Measurements from ENCODE around the gene ZNF700. TPM values are rescaled to one million over a fixed set of nuclear protein-coding genes. Genes with fewer than 3 reads are reported as not detected.
"Not testable (repeated sequence)": the region's sequence is repeated elsewhere in the genome, so short reads cannot be mapped to it uniquely, and the experiment has no call there.

The ZNF700 gene
- 0.03 and 0.41 TPM in 2 replicates for total RNA-seq (2014; rRNA removed; shearing (Covaris generic))

- Histone ChIP-seq H3K27me3 (ENCODE audit: control insufficient read depth, insufficient read depth, low read length) (no peaks in the 10 kb centered on the region), H3K36me3 (replicated peaks; ENCODE audit: control insufficient read depth, insufficient read depth, low read length) (no peaks in the 10 kb centered on the region; the same call in 1 of the 2 replicates), H3K4me3 (ENCODE audit: insufficient read depth, low read depth, low read length) (peak within 1 kb of the TSS; percentile 62; the same call in 1 of the 2 replicates)
- peak; percentile 97 for DNase-seq
Observed at GRCh38 chr19:11924886-11925650, at the start of gene ZNF700. TSS of gene ZNF700 (plus strand) at chr19:11925107. CDS start at chr19:11925211, 104 bp downstream.

- not testable (repeated sequence) for H3K4me3 ChIP-seq (ENCODE audit: insufficient read depth, low read depth, low read length); H3K27me3 ChIP-seq (ENCODE audit: control insufficient read depth, insufficient read depth, low read length); H3K36me3 ChIP-seq (replicated peaks; ENCODE audit: control insufficient read depth, insufficient read depth, low read length)
- DNase-seq: peak; percentile 60
Observed at GRCh38 chr19:11879687-11880266, 45.1 kb upstream of the ZNF700 start.

- Histone ChIP-seq H3K4me3 (ENCODE audit: insufficient read depth, low read depth, low read length) (no peak overlapping the region), H3K36me3 (replicated peaks; ENCODE audit: control insufficient read depth, insufficient read depth, low read length) (no peaks in the 10 kb centered on the region), H3K27me3 (ENCODE audit: control insufficient read depth, insufficient read depth, low read length) (peaks cover 2% of the 10 kb centered on the region; the same call in 1 of the 2 replicates)
- DNase-seq: no peak
Observed at GRCh38 chr19:11880598-11880997, 44.3 kb upstream of the ZNF700 start.

GRCh38 chr19:11881151-11881800 is 43.6 kb upstream of the ZNF700 start:
- DNase-seq: peak; percentile 80
- H3K27me3 ChIP-seq (ENCODE audit: control insufficient read depth, insufficient read depth, low read length): peaks cover 2% of the 10 kb centered on the region; the same call in 1 of the 2 replicates
- no peak overlapping the region for H3K4me3 ChIP-seq (ENCODE audit: insufficient read depth, low read depth, low read length)
- H3K36me3 ChIP-seq (replicated peaks; ENCODE audit: control insufficient read depth, insufficient read depth, low read length): no peaks in the 10 kb centered on the region

- no peak overlapping the region for H3K4me3 ChIP-seq (ENCODE audit: insufficient read depth, low read depth, low read length)
- DNase-seq: no peak
- no peaks in the 10 kb centered on the region for H3K36me3 ChIP-seq (replicated peaks; ENCODE audit: control insufficient read depth, insufficient read depth, low read length)
- H3K27me3 ChIP-seq (ENCODE audit: control insufficient read depth, insufficient read depth, low read length): peaks cover 2% of the 10 kb centered on the region; the same call in 1 of the 2 replicates
Observed at GRCh38 chr19:11882606-11883005, 42.3 kb upstream of the ZNF700 start.

- DNase-seq: peak; percentile 22
Observed at GRCh38 chr19:11887234-11887610, 37.7 kb upstream of the ZNF700 start.

GRCh38 chr19:11887611-11888531 is 37.0 kb upstream of the ZNF700 start, which contains the start of gene ZNF69:
TSS of gene ZNF69 (plus strand) at chr19:11887782. CDS start at chr19:11887924, 142 bp downstream.
- Histone ChIP-seq H3K36me3 (replicated peaks; ENCODE audit: control insufficient read depth, insufficient read depth, low read length) (no peaks in the 10 kb centered on the region; the same call in 1 of the 2 replicates), H3K27me3 (ENCODE audit: control insufficient read depth, insufficient read depth, low read length) (no peaks in the 10 kb centered on the region), H3K4me3 (ENCODE audit: insufficient read depth, low read depth, low read length) (peak within 1 kb of the TSS; percentile 62; the same call in 1 of the 2 replicates)
- peak; percentile 94 for DNase-seq

More at GRCh38 chr19:11887234-11887610, 37.7 kb upstream of the ZNF700 start:
- no peak overlapping the region for H3K4me3 ChIP-seq (ENCODE audit: insufficient read depth, low read depth, low read length)
- H3K27me3 ChIP-seq (ENCODE audit: control insufficient read depth, insufficient read depth, low read length): no peaks in the 10 kb centered on the region
- no peaks in the 10 kb centered on the region for H3K36me3 ChIP-seq (replicated peaks; ENCODE audit: control insufficient read depth, insufficient read depth, low read length)

GRCh38 chr19:11889901-11890300 is 35.0 kb upstream of the ZNF700 start:
- not testable (repeated sequence) for H3K27me3 ChIP-seq (ENCODE audit: control insufficient read depth, insufficient read depth, low read length); H3K4me3 ChIP-seq (ENCODE audit: insufficient read depth, low read depth, low read length); DNase-seq; H3K36me3 ChIP-seq (replicated peaks; ENCODE audit: control insufficient read depth, insufficient read depth, low read length)

GRCh38 chr19:11890634-11891033 is 34.3 kb upstream of the ZNF700 start:
- no peak overlapping the region for H3K4me3 ChIP-seq (ENCODE audit: insufficient read depth, low read depth, low read length)
- no peaks in the 10 kb centered on the region for H3K27me3 ChIP-seq (ENCODE audit: control insufficient read depth, insufficient read depth, low read length)
- peaks cover 3% of the 10 kb centered on the region for H3K36me3 ChIP-seq (replicated peaks; ENCODE audit: control insufficient read depth, insufficient read depth, low read length)
- no peak for DNase-seq

- H3K27me3 ChIP-seq (ENCODE audit: control insufficient read depth, insufficient read depth, low read length): no peaks in the 10 kb centered on the region
- H3K4me3 ChIP-seq (ENCODE audit: insufficient read depth, low read depth, low read length): no peak overlapping the region
- no peak for DNase-seq
- H3K36me3 ChIP-seq (replicated peaks; ENCODE audit: control insufficient read depth, insufficient read depth, low read length): peaks cover 3% of the 10 kb centered on the region
Observed at GRCh38 chr19:11894851-11895250, 30.1 kb upstream of the ZNF700 start.

- no peak for DNase-seq
Observed at GRCh38 chr19:11902228-11902627, 22.7 kb upstream of the ZNF700 start.

GRCh38 chr19:11905928-11906327 is 19.0 kb upstream of the ZNF700 start:
- no peak for DNase-seq
- Histone ChIP-seq H3K27me3 (ENCODE audit: control insufficient read depth, insufficient read depth, low read length) (no peaks in the 10 kb centered on the region), H3K36me3 (replicated peaks; ENCODE audit: control insufficient read depth, insufficient read depth, low read length) (peaks cover 19% of the 10 kb centered on the region), H3K4me3 (ENCODE audit: insufficient read depth, low read depth, low read length) (no peak overlapping the region)

More at GRCh38 chr19:11902228-11902627, 22.7 kb upstream of the ZNF700 start:
- Histone ChIP-seq H3K27me3 (ENCODE audit: control insufficient read depth, insufficient read depth, low read length) (no peaks in the 10 kb centered on the region), H3K36me3 (replicated peaks; ENCODE audit: control insufficient read depth, insufficient read depth, low read length) (peaks cover 19% of the 10 kb centered on the region), H3K4me3 (ENCODE audit: insufficient read depth, low read depth, low read length) (no peak overlapping the region)

GRCh38 chr19:11911937-11912336 is 13.0 kb upstream of the ZNF700 start:
- H3K4me3 ChIP-seq (ENCODE audit: insufficient read depth, low read depth, low read length); H3K36me3 ChIP-seq (replicated peaks; ENCODE audit: control insufficient read depth, insufficient read depth, low read length); H3K27me3 ChIP-seq (ENCODE audit: control insufficient read depth, insufficient read depth, low read length); DNase-seq: not testable (repeated sequence)
